Suprapubic skin (tissue), 4 donors: ENCODE data around the gene NINJ1. TPM values are rescaled to one million over a fixed set of nuclear protein-coding genes. Genes with fewer than 3 reads are reported as not detected.

Source experiments
- DNase-seq, 2 donors: peaks; one replicate each; pipeline ENCODE4 v3.0.0-alpha.2; 2019; ENCODE audit warnings: low spot score in 2 of 2
- H3K27ac ChIP-seq: fragments of 200-600 bp; sonication (generic); one replicate; pipeline ENCODE4 v1.5.1; 2019
- H3K27me3 ChIP-seq: fragments of 200-600 bp; sonication (generic); one replicate; pipeline ENCODE4 v1.5.1; 2019
- H3K36me3 ChIP-seq: fragments of 200-600 bp; sonication (generic); one replicate; pipeline ENCODE4 v1.5.1; 2019
- H3K4me1 ChIP-seq: fragments of 200-600 bp; sonication (generic); one replicate; pipeline ENCODE4 v1.5.1; 2019
- H3K4me3 ChIP-seq: fragments of 200-600 bp; sonication (generic); one replicate; pipeline ENCODE4 v1.5.1; 2019; ENCODE audit warnings: mild to moderate bottlenecking
- H3K9me3 ChIP-seq: fragments of 200-600 bp; sonication (generic); one replicate; pipeline ENCODE4 v1.5.1; 2019
- CTCF ChIP-seq, 2 donors: fragments of 200-600 bp in 1 of 2; fragments of 450-650 bp in 1 of 2; sonication (generic) in 1 of 2; IDR thresholded peaks; one replicate each; pipeline ENCODE4 v1.5.1; 2016 to 2019; ENCODE audit warnings: antibody characterized with exemption in 2 of 2, mild to moderate bottlenecking in 1 of 2, moderate library complexity in 1 of 2
- EP300 ChIP-seq: sonication (generic); formaldehyde crosslinking; IDR thresholded peaks from one replicate; pipeline ENCODE4 v1.6.1; 2017; ENCODE audit warnings: antibody characterized with exemption
- POLR2A ChIP-seq, 2 donors: fragments of 450-650 bp; IDR thresholded peaks; one replicate each; pipeline ENCODE4 v1.6.1; 2017; ENCODE audit warnings: antibody characterized with exemption in 2 of 2, mild to moderate bottlenecking in 2 of 2, moderate library complexity in 2 of 2
- POLR2AphosphoS5 ChIP-seq, 3 donors: sonication (generic); formaldehyde crosslinking; IDR thresholded peaks; one replicate each; pipeline ENCODE4 v1.6.1; 2017; ENCODE audit warnings: antibody characterized with exemption in 3 of 3
- WGBS: methylation state at CpG from one replicate; pipeline ENCODE4 v1.1.5; 2018; 5-methylcytosine and 5-hydroxymethylcytosine counted together
- total RNA-seq, 4 donors: library from RNA; depleted of rRNA; stranded (reverse); fragments of >200 nt; gene quantifications; one replicate each; pipeline ENCODE4 v1.1.0, GENCODE V29; 2016

The NINJ1 gene
- total RNA-seq, 4 donors from 2014 or later = 88.3 to 158 (median 113) TPM

- Histone ChIP-seq H3K36me3 (no peaks in the 10 kb centered on the region), H3K27ac (no peak overlapping the region), H3K4me1 (peaks cover 9% of the 10 kb centered on the region), H3K27me3 (no peaks in the 10 kb centered on the region), H3K4me3 (no peak overlapping the region), H3K9me3 (no peaks in the 10 kb centered on the region)
- DNase-seq = no peak
- WGBS = 82% methylated on average over 11 of the region's 11 CpGs
- no peak for TF ChIP-seq CTCF (IDR thresholded peaks at IDR 0.05)
- TF ChIP-seq POLR2A (IDR thresholded peaks at IDR 0.05) = no peak
- no peak for TF ChIP-seq EP300
- TF ChIP-seq POLR2AphosphoS5 (IDR thresholded peaks at IDR 0.05) = no peak
Observed at GRCh38 chr9:93156475-93157008, 22.5 kb upstream of the NINJ1 start.

GRCh38 chr9:93155716-93156474 is 21.8 kb upstream of the NINJ1 start:
- WGBS = 83% methylated on average over 16 of the region's 16 CpGs
- Histone ChIP-seq H3K27ac (no peak overlapping the region), H3K27me3 (no peaks in the 10 kb centered on the region), H3K4me1 (peaks cover 9% of the 10 kb centered on the region), H3K36me3 (no peaks in the 10 kb centered on the region), H3K4me3 (no peak overlapping the region), H3K9me3 (no peaks in the 10 kb centered on the region)
- no peak for TF ChIP-seq POLR2A (IDR thresholded peaks at IDR 0.05)
- no peak for TF ChIP-seq POLR2AphosphoS5 (IDR thresholded peaks at IDR 0.05)
- TF ChIP-seq CTCF (IDR thresholded peaks at IDR 0.05) = no peak
- TF ChIP-seq EP300 = no peak
- DNase-seq = no peak

- DNase-seq = no peak
- no peaks in the 10 kb centered on the region for H3K9me3 ChIP-seq
- H3K27me3 ChIP-seq = no peaks in the 10 kb centered on the region
- WGBS = 81% methylated on average over 13 of the region's 14 CpGs
- H3K27ac ChIP-seq = no peak overlapping the region
- no peak overlapping the region for H3K4me3 ChIP-seq
- no peak for TF ChIP-seq POLR2AphosphoS5 (IDR thresholded peaks at IDR 0.05)
- no peak for TF ChIP-seq POLR2A (IDR thresholded peaks at IDR 0.05)
- peak in 1 of 2 donors; percentile 69 for TF ChIP-seq CTCF (IDR thresholded peaks at IDR 0.05)
- H3K4me1 ChIP-seq = no peaks in the 10 kb centered on the region
- H3K36me3 ChIP-seq = no peaks in the 10 kb centered on the region
Observed at GRCh38 chr9:93154293-93154903, 20.3 kb upstream of the NINJ1 start.

GRCh38 chr9:93151097-93151784 is 17.2 kb upstream of the NINJ1 start:
- DNase-seq = no peak
- 89% methylated on average over 6 of the region's 10 CpGs for WGBS
- Histone ChIP-seq H3K27ac (no peak overlapping the region), H3K36me3 (no peaks in the 10 kb centered on the region), H3K9me3 (no peaks in the 10 kb centered on the region), H3K27me3 (no peaks in the 10 kb centered on the region), H3K4me3 (no peak overlapping the region), H3K4me1 (no peaks in the 10 kb centered on the region)
- TF ChIP-seq POLR2AphosphoS5 (IDR thresholded peaks at IDR 0.05) = no peak
- no peak for TF ChIP-seq POLR2A (IDR thresholded peaks at IDR 0.05)
- TF ChIP-seq EP300 = no peak
- TF ChIP-seq CTCF (IDR thresholded peaks at IDR 0.05) = no peak

- Histone ChIP-seq H3K27me3 (no peaks in the 10 kb centered on the region), H3K36me3 (no peaks in the 10 kb centered on the region), H3K4me1 (peaks cover 4% of the 10 kb centered on the region), H3K4me3 (no peak overlapping the region), H3K27ac (no peak overlapping the region), H3K9me3 (no peaks in the 10 kb centered on the region)
- DNase-seq = no peak
- WGBS = 31% methylated on average over 1 of the region's 1 CpG
- TF ChIP-seq POLR2A (IDR thresholded peaks at IDR 0.05) = no peak
- TF ChIP-seq EP300 = no peak
- no peak for TF ChIP-seq POLR2AphosphoS5 (IDR thresholded peaks at IDR 0.05)
- no peak for TF ChIP-seq CTCF (IDR thresholded peaks at IDR 0.05)
Observed at GRCh38 chr9:93149361-93149760, 15.3 kb upstream of the NINJ1 start.
